ENCODE measurements around the gene OSBPL7.

OSBPL7 gene

DNA sequence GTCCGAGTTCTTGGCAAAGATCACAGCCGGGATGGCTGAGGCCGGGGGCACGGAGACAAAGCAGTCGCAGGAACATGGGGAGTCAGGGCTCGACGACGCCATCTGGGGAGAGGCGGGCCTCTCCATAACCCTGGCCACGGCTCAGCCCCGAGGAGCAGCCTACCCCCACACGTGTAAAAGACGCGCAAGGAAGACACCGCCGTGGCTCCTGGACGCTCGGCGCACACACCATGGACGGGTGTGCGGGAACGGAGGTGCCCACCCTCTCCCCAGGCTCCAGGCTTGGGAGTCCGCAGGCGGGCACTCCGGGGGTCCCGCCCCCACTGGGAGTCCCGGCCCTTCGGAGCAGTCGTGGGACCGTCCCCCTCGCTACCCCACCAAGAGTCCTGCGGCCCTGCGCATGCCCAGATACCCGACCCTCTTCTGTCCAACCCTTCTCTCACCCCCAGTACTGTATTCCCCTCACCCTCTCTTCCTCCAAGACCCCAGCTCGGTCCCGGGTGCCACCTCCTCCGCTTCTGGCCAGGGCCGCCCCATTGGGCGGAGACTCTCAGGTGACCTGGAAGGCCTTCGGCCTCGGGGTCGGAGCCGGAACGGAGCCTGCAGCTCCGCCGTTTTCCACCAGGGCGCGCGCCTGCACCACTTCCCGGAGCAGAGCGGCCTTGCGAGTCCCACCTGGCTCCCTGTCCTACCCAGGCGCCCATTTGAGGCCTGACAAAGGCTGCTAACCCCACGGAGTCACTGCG lies 19.3 kb upstream of the OSBPL7 start, which contains the start of gene SCRN2:
SCRN2 (minus strand) TSS at position 532 of the 746 bp plus-strand sequence; CDS start at position 102, 430 bp downstream.
- Histone ChIP-seq H3K4me1 (peaks cover 3% of the 10 kb centered on the region; the same call in 1 of the 2 replicates), H3K27me3 (peaks cover 16% of the 10 kb centered on the region), H3K9me3 (no peaks in the 10 kb centered on the region), H3K4me3 (ENCODE audit: low read depth, low read length) (peak within 1 kb of the TSS; percentile 76), H3K36me3 (no peaks in the 10 kb centered on the region)
- TF ChIP-seq, protein P1, sequence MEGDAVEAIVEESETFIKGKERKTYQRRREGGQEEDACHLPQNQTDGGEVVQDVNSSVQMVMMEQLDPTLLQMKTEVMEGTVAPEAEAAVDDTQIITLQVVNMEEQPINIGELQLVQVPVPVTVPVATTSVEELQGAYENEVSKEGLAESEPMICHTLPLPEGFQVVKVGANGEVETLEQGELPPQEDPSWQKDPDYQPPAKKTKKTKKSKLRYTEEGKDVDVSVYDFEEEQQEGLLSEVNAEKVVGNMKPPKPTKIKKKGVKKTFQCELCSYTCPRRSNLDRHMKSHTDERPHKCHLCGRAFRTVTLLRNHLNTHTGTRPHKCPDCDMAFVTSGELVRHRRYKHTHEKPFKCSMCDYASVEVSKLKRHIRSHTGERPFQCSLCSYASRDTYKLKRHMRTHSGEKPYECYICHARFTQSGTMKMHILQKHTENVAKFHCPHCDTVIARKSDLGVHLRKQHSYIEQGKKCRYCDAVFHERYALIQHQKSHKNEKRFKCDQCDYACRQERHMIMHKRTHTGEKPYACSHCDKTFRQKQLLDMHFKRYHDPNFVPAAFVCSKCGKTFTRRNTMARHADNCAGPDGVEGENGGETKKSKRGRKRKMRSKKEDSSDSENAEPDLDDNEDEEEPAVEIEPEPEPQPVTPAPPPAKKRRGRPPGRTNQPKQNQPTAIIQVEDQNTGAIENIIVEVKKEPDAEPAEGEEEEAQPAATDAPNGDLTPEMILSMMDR (IDR thresholded peaks at IDR 0.05; ENCODE audit: low read depth, low read length), result peak; percentile 88
- DNase-seq, result peak; percentile 90

DNA sequence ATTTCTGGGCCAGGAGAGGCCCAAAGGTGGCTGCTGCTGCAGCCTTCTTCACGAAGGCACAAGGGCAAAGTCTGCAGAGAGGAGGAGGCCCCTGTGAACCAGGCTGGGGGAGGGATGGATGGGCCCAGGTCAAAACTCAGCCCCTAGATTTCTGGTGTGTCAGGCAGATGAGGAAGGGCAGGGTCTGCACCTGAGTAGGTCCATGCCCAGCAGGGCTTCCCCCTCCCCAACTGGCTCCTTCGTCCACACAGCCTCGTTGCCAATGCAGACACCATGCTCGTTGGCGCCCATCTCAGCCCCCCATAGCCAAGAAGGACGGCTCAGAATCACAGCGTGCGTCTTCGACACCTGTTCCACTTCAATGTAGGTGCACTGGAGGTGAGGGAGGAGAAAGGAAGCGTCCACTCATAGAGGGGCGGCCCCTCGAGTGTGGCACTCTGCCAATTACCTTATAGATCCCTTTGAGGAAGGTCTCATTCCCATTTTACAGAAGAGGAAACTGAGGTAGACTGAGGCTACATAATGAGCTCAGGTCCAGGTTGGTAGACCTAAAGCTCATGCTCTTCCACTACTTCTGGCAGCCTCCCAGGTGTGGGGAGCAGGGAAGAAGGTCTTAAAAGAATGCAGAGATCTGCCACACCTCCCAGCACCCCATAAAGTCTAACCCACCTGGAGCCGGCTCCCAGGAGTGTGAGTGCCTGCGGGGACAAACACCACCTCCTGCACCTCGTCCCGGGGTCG lies 18.6 kb upstream of the OSBPL7 start:
- peaks cover 9% of the 10 kb centered on the region for H3K27me3 ChIP-seq
- no peaks in the 10 kb centered on the region for H3K36me3 ChIP-seq
- no peak for DNase-seq
- H3K4me3 ChIP-seq (ENCODE audit: low read depth, low read length), result peak overlapping the region; percentile 76
- H3K9me3 ChIP-seq, result no peaks in the 10 kb centered on the region
- TF ChIP-seq, protein P1 (IDR thresholded peaks at IDR 0.05; ENCODE audit: low read depth, low read length), result no peak
- H3K4me1 ChIP-seq, result peaks cover 3% of the 10 kb centered on the region; the same call in 1 of the 2 replicates

DNA sequence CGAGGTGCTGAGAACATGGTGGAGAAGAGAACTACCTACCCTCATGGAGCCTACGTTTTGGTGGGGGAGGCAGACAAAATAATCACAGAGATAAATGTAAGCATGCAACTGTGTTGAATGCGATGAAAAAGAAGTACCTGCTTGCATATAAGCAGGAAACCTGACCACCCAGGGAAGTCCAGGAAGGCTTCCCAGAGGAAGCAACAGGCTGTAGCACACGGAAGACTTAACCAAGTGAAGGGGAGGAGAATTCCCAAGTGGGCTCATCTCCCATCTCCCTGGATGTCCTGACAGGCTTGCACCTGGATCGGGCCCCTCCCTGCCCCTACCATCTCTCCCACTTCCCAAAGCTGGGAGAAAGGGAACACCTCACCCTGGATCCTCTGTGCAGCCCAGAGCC lies 17.5 kb upstream of the OSBPL7 start:
- H3K4me3 ChIP-seq (ENCODE audit: low read depth, low read length), result no peak overlapping the region
- H3K27me3 ChIP-seq, result no peaks in the 10 kb centered on the region; the same call in 1 of the 2 replicates
- no peaks in the 10 kb centered on the region for H3K36me3 ChIP-seq
- no peaks in the 10 kb centered on the region; the same call in 1 of the 2 replicates for H3K4me1 ChIP-seq
- H3K9me3 ChIP-seq, result no peaks in the 10 kb centered on the region
- TF ChIP-seq, protein P1 (IDR thresholded peaks at IDR 0.05; ENCODE audit: low read depth, low read length), result no peak
- DNase-seq, result no peak

DNA sequence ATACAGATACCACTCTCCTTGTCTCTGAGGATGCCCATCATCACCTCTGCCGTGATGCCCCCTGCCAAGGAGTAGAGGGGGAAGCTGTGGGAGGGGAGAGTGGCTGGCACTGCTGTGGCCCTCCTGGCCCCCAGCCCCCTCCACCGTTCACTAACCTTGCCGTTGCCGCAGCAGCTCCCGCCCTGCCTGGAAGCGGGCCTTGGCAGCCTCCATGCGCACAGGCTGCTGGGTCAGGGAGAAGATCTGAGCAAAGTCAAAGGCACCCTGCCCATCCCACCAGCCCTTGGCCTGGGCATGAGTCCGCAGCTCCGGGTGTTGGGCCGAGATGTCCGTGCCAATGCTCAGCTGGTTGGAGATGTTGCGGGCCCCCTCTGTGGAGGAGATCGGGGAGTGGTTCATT lies 17.0 kb upstream of the OSBPL7 start:
- Histone ChIP-seq H3K4me1 (no peaks in the 10 kb centered on the region), H3K27me3 (no peaks in the 10 kb centered on the region), H3K9me3 (no peaks in the 10 kb centered on the region), H3K36me3 (no peaks in the 10 kb centered on the region), H3K4me3 (ENCODE audit: low read depth, low read length) (no peak overlapping the region)
- no peak for DNase-seq
- TF ChIP-seq, protein P1 (IDR thresholded peaks at IDR 0.05; ENCODE audit: low read depth, low read length), result no peak

DNA sequence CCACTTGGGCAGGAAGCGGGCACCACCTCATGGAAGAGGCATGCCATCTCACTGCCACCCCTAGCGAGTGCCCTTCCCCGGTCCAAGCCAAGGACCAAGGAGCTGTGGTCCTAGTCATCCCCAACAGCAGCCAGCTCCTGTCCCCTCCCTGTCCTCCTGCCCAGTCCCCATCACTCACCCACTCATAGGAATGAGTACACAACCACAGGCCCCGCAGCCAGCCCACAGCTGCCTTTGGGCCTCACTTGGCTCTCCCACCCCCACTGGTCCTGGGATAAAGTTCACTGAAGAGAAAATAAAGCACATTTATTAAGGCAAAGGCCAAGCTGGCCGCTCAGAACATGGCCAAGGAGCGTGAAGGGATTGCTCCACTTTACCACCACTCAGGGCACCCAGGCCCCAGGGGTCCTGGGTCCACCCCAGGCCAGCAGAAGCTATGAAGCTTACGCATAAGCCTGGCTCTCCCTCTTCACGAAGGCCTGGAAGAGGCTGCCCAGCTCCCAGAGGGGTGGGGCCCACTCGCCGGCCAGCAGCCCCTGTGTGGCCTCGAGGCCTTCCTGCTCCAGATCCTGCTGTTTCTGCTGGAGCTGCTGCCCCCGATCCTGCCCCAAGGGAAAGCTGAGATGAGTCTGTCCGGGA lies 15.9 kb upstream of the OSBPL7 start:
- no peaks in the 10 kb centered on the region for H3K4me1 ChIP-seq
- DNase-seq, result no peak
- no peak overlapping the region for H3K4me3 ChIP-seq (ENCODE audit: low read depth, low read length)
- no peaks in the 10 kb centered on the region for H3K27me3 ChIP-seq
- TF ChIP-seq, protein P1 (IDR thresholded peaks at IDR 0.05; ENCODE audit: low read depth, low read length), result no peak
- no peaks in the 10 kb centered on the region for H3K9me3 ChIP-seq
- no peaks in the 10 kb centered on the region for H3K36me3 ChIP-seq

All from BE2C (cell line).